GM12878 (cell line): Measurements from ENCODE around the gene PCDHGC4.

Source experiments
- EGR1 ChIP-seq, 2 experiments: IDR thresholded peaks; 1 replicate in 1 of 2; 2 replicates in 1 of 2; pipeline ENCODE4 v1.6.1; 2011 to 2012; ENCODE audit warnings: low read depth in 2 of 2, low read length in 2 of 2, borderline replicate concordance in 1 of 2, mild to moderate bottlenecking in 1 of 2, moderate library complexity in 1 of 2
- EZH2 ChIP-seq: IDR thresholded peaks from 2 replicates; pipeline ENCODE4 v1.6.1; 2012; ENCODE audit warnings: low read depth, mild to moderate bottlenecking, control low read depth, inconsistent platforms, low read length, borderline replicate concordance; ENCODE audit not compliant: control insufficient read depth

GRCh38 chr5:141489841-141490240 is 5.0 kb downstream of the PCDHGC4 start:
- TF ChIP-seq EZH2 (no peak), EGR1 (IDR thresholded peaks at IDR 0.05; ENCODE audit: borderline replicate concordance in 1 of 2, low read depth in 2 of 2, low read length in 2 of 2) (no peak)
